Islet of Langerhans (tissue), 1 donor: ENCODE measurements around the gene BATF3.

Source experiments
- FAIRE-seq: peaks from one replicate; lab custom pipeline; 2011; peaks lifted over from hg19 to GRCh38; lab: Jason Lieb, UNC

Gene BATF3

GRCh38 chr1:212703991-212704564 is 4.4 kb upstream of the BATF3 start:
- FAIRE-seq = no peak

- no peak for FAIRE-seq
Observed at GRCh38 chr1:212702672-212703071, 3.0 kb upstream of the BATF3 start.

- FAIRE-seq = no peak
Observed at GRCh38 chr1:212701910-212702309, 2.3 kb upstream of the BATF3 start.

GRCh38 chr1:212700892-212701819 is 1.5 kb upstream of the BATF3 start:
- no peak for FAIRE-seq

- FAIRE-seq = no peak
Observed at GRCh38 chr1:212700223-212700891, 717 bp upstream of the BATF3 start.

- FAIRE-seq = no peak
Observed at GRCh38 chr1:212699104-212699624, 476 bp downstream of the BATF3 start.

- FAIRE-seq = no peak
Observed at GRCh38 chr1:212698467-212699103, 1.1 kb downstream of the BATF3 start.

GRCh38 chr1:212696721-212697331 is 2.8 kb downstream of the BATF3 start:
- FAIRE-seq = no peak

GRCh38 chr1:212692774-212693644 is 6.6 kb downstream of the BATF3 start:
- no peak for FAIRE-seq

- FAIRE-seq = no peak
Observed at GRCh38 chr1:212691561-212692071, 8.0 kb downstream of the BATF3 start.

GRCh38 chr1:212690816-212691403 is 8.7 kb downstream of the BATF3 start:
- no peak for FAIRE-seq

- FAIRE-seq = no peak
Observed at GRCh38 chr1:212689758-212690529, 9.7 kb downstream of the BATF3 start.

GRCh38 chr1:212689196-212689725 is 10.4 kb downstream of the BATF3 start:
- no peak for FAIRE-seq

- FAIRE-seq = no peak
Observed at GRCh38 chr1:212688341-212689047, 11.1 kb downstream of the BATF3 start.

GRCh38 chr1:212687811-212688210 is 11.8 kb downstream of the BATF3 start:
- no peak for FAIRE-seq

GRCh38 chr1:212686591-212686990 is 13.0 kb downstream of the BATF3 start:
- FAIRE-seq = no peak

GRCh38 chr1:212686069-212686468 is 13.6 kb downstream of the BATF3 start:
- FAIRE-seq = no peak

GRCh38 chr1:212685429-212685828 is 14.2 kb downstream of the BATF3 start:
- FAIRE-seq = no peak
